HL-60/S4 treated with retinoic acid at 250 ng/mL for 4 days and 3 days (cell line): ENCODE results near the gene DCAF6.
"Not testable (repeated sequence)": the region's sequence is repeated elsewhere in the genome, so short reads cannot be mapped to it uniquely, and the experiment has no call there.

Source experiments
- in situ Hi-C: fragments of 300-500 bp; cut with MboI; formaldehyde crosslinking; loops from 2 replicates; pipeline ENCODE4 v1.7.0; 2022; ENCODE audit warnings: low sequenced_read_pairs

Gene DCAF6

DNA sequence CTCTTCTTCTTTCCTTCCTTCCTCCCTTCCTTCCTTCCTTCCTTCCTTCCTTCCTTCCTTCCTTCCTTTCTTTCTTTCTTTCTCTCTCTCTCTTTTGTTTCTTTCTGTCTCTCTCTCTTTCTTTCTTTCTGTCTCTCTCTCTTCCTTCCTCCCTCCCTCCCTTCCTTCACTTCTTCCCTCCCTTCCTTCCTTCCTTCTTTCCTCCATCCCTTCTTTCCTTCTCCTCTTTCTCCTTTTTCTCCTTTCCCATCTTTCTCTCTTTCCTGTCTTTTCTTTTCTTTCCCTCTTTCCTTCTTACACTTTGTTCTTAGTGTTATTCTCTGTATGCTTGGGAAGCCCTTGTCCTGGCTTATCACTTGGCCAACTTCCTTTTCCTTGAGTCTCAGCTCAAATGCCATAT lies 72.8 kb downstream of the DCAF6 start:
- in situ Hi-C loops = no loop called here

GRCh38 chr1:168019407-168019806 lies 82.9 kb downstream of the DCAF6 start:
- in situ Hi-C loops = no loop called here

GRCh38 chr1:168031198-168031597 lies 94.7 kb downstream of the DCAF6 start:
- in situ Hi-C loops = no loop called here

DNA sequence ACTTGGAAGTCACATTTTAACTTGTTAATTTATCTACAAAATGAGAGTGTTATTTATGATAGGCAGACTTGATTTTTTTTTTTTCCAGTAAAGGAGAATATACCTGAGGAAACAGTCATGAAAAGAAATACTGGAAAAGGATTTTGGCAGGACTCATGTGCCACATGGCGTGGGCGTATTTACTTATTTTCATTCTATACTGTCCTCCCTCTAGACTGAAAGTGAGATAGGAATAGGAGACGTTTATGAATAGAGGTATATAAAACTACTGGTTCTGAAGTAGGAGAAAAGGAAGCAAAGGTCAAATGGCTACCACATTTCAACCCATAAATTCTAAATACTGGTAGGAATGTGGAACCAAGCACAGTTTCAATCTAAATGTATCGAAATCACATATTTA lies 95.1 kb downstream of the DCAF6 start:
- in situ Hi-C loops = no loop called here

- in situ Hi-C loops = no loop called here
Measured at GRCh38 chr1:168032029-168032428, 95.5 kb downstream of the DCAF6 start.

- in situ Hi-C loops = no loop called here
Measured at GRCh38 chr1:168035345-168035744, 98.9 kb downstream of the DCAF6 start.

- in situ Hi-C loops = no loop called here
Measured at GRCh38 chr1:168042362-168042761, 105.9 kb downstream of the DCAF6 start.

DNA sequence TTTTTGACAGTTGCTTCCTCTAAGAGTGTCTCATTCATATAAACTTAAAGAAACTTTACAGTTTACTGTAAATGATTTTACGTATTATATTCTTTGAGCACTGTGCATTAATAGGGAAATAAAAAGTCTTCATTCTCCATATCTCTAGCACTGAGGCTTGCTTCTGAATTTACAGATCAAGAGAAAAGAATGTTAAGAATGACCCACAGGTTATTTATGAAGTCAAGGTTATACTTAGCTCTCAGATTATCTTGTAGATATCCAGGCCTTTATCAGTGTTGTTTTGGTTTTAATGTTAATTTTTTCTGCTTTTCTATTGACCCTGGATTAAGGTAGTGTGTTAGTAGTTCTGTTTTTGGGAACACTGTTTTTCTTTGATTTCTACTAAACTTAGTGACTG lies 108.8 kb downstream of the DCAF6 start:
- in situ Hi-C loops = no loop called here

- in situ Hi-C loops = no loop called here
Measured at GRCh38 chr1:168050307-168050706, 113.8 kb downstream of the DCAF6 start.

DNA sequence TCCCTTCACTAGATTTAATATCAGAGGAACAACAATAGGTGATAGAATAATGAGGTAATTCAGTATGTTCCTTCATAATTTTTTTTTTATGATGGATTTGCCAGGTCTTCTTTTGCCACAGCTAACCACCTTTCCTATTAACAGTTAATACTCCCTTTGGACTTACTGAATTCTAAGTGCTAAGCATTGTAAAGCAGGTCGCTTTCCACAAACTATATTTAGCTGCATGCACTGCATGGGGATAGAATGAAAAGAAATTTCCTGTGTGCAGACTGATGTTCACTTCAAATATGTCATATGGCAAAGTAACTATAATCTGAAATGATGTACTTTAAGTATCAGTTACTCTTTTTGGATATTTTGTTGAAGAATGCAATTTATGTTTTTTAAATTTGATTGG lies 114.4 kb downstream of the DCAF6 start:
- in situ Hi-C loops = no loop called here

DNA sequence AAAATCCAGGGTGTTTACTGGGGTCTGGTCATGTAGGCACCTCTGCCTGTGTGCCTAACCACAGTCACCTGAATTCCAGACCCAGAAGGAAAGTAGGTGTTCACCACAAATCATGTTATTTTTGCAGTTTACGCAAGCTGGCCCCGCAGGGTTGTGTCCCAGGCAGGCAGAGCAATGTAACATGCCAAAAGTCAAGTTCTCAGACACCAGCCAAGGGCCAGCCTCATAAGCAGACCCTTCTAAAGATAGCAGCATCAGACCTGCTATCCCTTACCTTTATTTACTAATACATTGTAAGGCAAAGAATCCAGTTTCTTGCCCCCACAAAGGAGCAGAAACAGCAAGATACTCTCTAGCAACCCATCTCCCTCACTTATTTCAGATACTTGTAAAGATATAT lies 117.2 kb downstream of the DCAF6 start:
- in situ Hi-C loops = no loop called here

- in situ Hi-C loops = no loop called here
Measured at GRCh38 chr1:168054117-168054516, 117.6 kb downstream of the DCAF6 start.

GRCh38 chr1:168056152-168056551 lies 119.7 kb downstream of the DCAF6 start:
- in situ Hi-C loops = not testable (repeated sequence)

- in situ Hi-C loops = no loop called here
Measured at GRCh38 chr1:168057355-168057754, 120.9 kb downstream of the DCAF6 start.

GRCh38 chr1:168057921-168058320 lies 121.4 kb downstream of the DCAF6 start:
- in situ Hi-C loops = no loop called here

GRCh38 chr1:168064216-168064615 lies 127.7 kb downstream of the DCAF6 start:
- in situ Hi-C loops = no loop called here

GRCh38 chr1:168065506-168065905 lies 129.0 kb downstream of the DCAF6 start:
- in situ Hi-C loops = no loop called here

DNA sequence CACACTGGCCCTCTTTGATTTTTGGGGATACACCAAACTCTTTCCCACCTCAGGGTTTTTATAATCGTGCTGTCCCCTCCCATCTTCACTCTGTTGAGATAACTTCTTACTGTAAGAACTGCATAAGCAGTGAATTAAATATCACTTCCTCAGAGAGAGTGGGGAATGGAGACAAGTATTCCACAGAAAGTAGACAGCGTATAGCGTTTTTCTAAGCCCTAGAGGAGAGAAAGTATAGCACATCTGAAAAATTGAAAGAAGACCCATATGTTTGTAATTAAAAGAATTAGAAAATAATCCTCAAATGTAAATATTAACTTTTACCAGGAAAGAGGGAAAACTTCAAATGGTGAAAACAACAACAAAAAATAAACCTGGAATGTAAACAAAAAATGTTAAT lies 132.9 kb downstream of the DCAF6 start:
- in situ Hi-C loops = no loop called here

GRCh38 chr1:168079761-168080160 lies 143.3 kb downstream of the DCAF6 start:
- in situ Hi-C loops = no loop called here

DNA sequence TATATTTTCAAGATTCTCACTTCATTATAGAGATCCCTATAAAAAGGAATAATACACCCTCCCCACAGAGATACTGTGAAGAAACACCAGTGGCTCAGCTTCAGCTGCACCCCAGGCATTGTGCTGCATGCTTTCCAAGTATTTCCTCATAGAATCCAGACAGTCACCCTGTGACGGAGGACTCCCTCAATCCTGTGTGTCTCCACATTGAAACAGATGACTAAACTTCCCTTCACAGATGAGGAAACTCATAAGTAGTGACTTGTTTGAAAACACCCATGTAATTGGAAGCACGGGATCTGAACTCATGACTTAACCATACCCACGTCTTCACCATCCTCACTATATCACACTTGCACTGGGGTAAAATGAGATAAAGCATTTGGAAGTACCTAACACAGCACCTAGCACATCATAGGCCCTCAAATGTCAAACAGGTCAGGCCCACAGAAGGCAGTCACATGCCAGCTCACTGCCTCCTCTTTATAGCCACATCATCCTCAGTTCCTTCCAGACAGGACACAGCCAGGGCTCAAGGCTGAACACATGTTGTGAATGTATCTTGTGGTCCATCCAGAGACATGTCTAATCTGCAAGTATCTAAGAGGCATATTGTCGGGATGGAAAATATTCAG lies 145.0 kb downstream of the DCAF6 start:
- in situ Hi-C loops = no loop called here

GRCh38 chr1:168082008-168082876 lies 145.8 kb downstream of the DCAF6 start:
- in situ Hi-C loops = no loop called here
